Measurements from ENCODE around the gene FGF1. TPM values are rescaled to one million over a fixed set of nuclear protein-coding genes. Genes with fewer than 3 reads are reported as not detected.
A peak's percentile ranks its signal among the peaks of the same experiment; 100 is the strongest.

The FGF1 gene
- total and polyA plus RNA-seq, 2 of the 4 experiments (the other 2 are of a cell fraction), result 7.6 to 7.7 TPM

DNA sequence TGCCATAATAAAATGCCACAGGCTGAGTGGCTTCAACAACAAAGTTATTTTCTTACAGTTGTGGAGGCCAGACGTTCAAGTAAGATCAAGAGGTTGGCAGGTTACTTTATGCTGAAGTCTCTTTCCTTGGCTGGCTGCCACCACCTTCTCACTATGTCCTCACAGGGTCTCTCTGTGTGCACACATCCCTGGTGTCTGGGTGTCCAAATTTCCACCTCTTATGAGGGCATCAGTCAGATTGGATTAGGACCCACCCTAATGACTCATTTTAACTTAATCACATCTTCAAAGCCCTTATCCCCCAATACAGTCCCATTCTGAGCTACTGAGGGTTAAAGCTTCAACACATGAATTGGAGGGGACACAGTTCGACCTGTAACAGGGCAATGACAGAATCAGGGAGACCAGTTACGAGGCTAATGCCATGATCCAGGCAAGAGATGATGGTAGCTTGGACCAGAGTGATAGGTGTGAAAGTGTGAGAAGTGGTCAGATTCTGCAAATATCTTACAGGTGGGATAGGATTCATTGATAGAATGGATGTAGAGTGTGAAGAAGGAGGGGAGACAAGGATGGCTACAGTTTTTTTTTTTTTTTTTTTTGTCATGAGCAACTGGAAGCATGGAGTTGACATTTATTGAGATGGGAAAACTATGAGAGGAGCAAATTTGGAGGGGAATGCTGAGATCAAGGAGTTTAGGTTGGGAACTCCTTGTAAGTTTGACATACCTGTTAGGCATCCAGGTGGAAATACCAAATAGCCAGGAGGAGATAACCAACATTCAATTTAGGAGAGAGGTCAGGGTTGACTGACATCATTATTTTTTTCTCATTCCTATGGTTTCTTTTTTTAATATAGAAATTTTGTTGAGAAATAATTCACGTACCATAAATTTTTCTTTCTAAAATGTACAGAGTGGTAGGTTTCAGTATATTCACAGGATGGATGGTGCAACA is 39.6 kb upstream of the FGF1 start (continued):
- TF ChIP-seq, protein P1, sequence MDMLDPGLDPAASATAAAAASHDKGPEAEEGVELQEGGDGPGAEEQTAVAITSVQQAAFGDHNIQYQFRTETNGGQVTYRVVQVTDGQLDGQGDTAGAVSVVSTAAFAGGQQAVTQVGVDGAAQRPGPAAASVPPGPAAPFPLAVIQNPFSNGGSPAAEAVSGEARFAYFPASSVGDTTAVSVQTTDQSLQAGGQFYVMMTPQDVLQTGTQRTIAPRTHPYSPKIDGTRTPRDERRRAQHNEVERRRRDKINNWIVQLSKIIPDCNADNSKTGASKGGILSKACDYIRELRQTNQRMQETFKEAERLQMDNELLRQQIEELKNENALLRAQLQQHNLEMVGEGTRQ (IDR thresholded peaks at IDR 0.05; ENCODE audit: low read depth, low read length), result no peak

DNA sequence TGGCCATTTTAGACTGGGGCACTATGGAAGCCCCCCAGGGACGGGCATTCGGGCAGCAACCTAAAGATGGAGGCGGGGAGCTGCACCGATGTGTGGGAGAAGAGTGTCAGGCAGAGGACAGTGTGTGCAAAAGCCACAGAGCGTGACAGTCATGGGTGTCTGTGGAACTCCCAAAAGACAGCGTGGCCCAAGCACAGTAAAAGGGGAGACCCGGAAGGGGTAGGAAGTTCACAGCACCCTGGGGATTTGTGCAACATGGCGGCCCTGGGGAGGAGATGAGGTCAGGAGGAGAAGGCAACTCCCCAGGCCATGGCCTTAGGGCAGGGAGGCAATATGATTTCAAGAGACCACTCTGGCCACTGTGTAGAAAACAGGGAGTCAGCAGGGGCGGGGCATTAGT is 38.9 kb upstream of the FGF1 start:
- dilution Hi-C loops (cut with HindIII; ENCODE audit: low sequenced_read_pairs, unreplicated experiment), result loop anchor here (25.0 kb wide), 1 partner anchor 162 kb away; no protein-coding TSS in a partner anchor
- TF ChIP-seq POLR2A (IDR thresholded peaks at IDR 0.05; ENCODE audit: low read depth, low read length) (no peak), SMC3 (IDR thresholded peaks at IDR 0.05; ENCODE audit: low read depth, low read length) (no peak), CEBPB (IDR thresholded peaks at IDR 0.05; ENCODE audit: low read depth, low read length) (no peak), MXI1 (IDR thresholded peaks at IDR 0.05; ENCODE audit: borderline replicate concordance, low read depth, low read length) (no peak), RCOR1 (IDR thresholded peaks at IDR 0.05; ENCODE audit: insufficient replicate concordance, low read length) (no peak), RAD21 (IDR thresholded peaks at IDR 0.05; ENCODE audit: low read length) (no peak), NFE2L2 (IDR thresholded peaks at IDR 0.05; ENCODE audit: low read depth, low read length) (no peak), MAZ (IDR thresholded peaks at IDR 0.05; ENCODE audit: borderline replicate concordance, low read depth, low read length) (no peak), CHD1 (IDR thresholded peaks at IDR 0.05; ENCODE audit: low read depth, low read length) (no peak)
- TF ChIP-seq, protein P1 (IDR thresholded peaks at IDR 0.05; ENCODE audit: low read depth, low read length), result no peak
- TF ChIP-seq, protein P2, sequence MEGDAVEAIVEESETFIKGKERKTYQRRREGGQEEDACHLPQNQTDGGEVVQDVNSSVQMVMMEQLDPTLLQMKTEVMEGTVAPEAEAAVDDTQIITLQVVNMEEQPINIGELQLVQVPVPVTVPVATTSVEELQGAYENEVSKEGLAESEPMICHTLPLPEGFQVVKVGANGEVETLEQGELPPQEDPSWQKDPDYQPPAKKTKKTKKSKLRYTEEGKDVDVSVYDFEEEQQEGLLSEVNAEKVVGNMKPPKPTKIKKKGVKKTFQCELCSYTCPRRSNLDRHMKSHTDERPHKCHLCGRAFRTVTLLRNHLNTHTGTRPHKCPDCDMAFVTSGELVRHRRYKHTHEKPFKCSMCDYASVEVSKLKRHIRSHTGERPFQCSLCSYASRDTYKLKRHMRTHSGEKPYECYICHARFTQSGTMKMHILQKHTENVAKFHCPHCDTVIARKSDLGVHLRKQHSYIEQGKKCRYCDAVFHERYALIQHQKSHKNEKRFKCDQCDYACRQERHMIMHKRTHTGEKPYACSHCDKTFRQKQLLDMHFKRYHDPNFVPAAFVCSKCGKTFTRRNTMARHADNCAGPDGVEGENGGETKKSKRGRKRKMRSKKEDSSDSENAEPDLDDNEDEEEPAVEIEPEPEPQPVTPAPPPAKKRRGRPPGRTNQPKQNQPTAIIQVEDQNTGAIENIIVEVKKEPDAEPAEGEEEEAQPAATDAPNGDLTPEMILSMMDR (conservative IDR thresholded peaks at IDR 0.05; ENCODE audit: low read depth, low read length), result no peak

More for the DNA sequence above, 38.9 kb upstream of the FGF1 start:
- Histone ChIP-seq H4K8ac (ENCODE audit: low read depth in 2 of 2, low read length in 2 of 2) (no peak overlapping the region; a peak in 1 of 4 replicates), H3K56ac (ENCODE audit: extremely low read depth, insufficient read depth, low read length) (no peak overlapping the region), H3K4ac (ENCODE audit: low read depth, low read length) (peak overlapping the region; percentile 96), H2AFZ (replicated peaks; ENCODE audit: low read length, poor library complexity) (no peak overlapping the region), H3K36me3 (ENCODE audit: control insufficient read depth, insufficient read depth, low read length) (no peaks in the 10 kb centered on the region), H3K27me3 (ENCODE audit: control insufficient read depth, insufficient read depth, low read length) (0 out of 2 replicates have a peak, but pooled peaks cover under 1% of the 10 kb centered on the region), H3K14ac (replicated peaks; ENCODE audit: low read depth, low read length) (no peak overlapping the region), H2BK120ac (ENCODE audit: low read depth, low read length) (peak overlapping the region; percentile 95; the same call in 1 of the 2 replicates), H3K9me1 (ENCODE audit: insufficient read depth, low read length) (peaks cover 16% of the 10 kb centered on the region), H4K5ac (ENCODE audit: low read depth, low read length) (no peak overlapping the region), H2BK15ac (ENCODE audit: low read depth, low read length) (no peak overlapping the region; the same call in 2 of the 3 replicates), H3K4me3 (ENCODE audit: insufficient read depth, low read depth, low read length) (no peak overlapping the region), H4K20me1 (ENCODE audit: insufficient read depth, low read length) (no peaks in the 10 kb centered on the region), H2BK5ac (ENCODE audit: low read depth, low read length, poor library complexity, severe bottlenecking) (no peak overlapping the region), H3K4me1 (ENCODE audit: control insufficient read depth, insufficient read depth, low read length) (peaks cover 13% of the 10 kb centered on the region), H2AK9ac (replicated peaks; ENCODE audit: low read depth, low read length, poor library complexity) (no peak overlapping the region), H2AK5ac (ENCODE audit: low read depth, low read length) (peak overlapping the region; percentile 92; the same call in 1 of the 2 replicates), H4K91ac (ENCODE audit: insufficient read depth, low read depth, low read length) (peak overlapping the region; percentile 19), H3K23ac (ENCODE audit: low read depth, low read length) (no peak overlapping the region), H3K9ac (ENCODE audit: low read depth, low read length) (no peak overlapping the region), H3K27ac (ENCODE audit: insufficient read depth, low read length) (no peak overlapping the region), H3K18ac (ENCODE audit: low read depth, low read length) (no peak overlapping the region; the same call in 1 of the 2 replicates), H3K9me3 (ENCODE audit: control insufficient read depth, insufficient read depth, low read length) (no peaks in the 10 kb centered on the region), H3K4me2 (ENCODE audit: low read depth, low read length) (no peak overlapping the region), H2BK20ac (ENCODE audit: low read depth, low read length) (peak overlapping the region; percentile 98; the same call in 1 of the 2 replicates), H3K79me1 (ENCODE audit: low read depth in 1 of 2, low read length in 2 of 2) (0 out of 4 replicates have a peak, but pooled peaks cover 0 to 3% of the 10 kb centered on the region in 2 experiments)
- intact Hi-C loops (cut with micrococcal nuclease), result no loop called here
- CTCF ChIA-PET, result interaction anchor here (1.2 to 1.3 kb wide), 2 partner anchors 12 to 156 kb away, joined by 3 read pairs; no protein-coding TSS in a partner anchor
- ATAC-seq (ENCODE audit: low read depth), result no peak
- no peak for DNase-seq
- POLR2A ChIA-PET (ENCODE audit: unreplicated experiment), result no interaction called here
- in situ Hi-C loops (cut with MboI; ENCODE audit: low sequenced_read_pairs), result loop anchor here (5.0 kb wide), 1 partner anchor 147 kb away; no protein-coding TSS in a partner anchor
- no TSS peak for BruUV-seq (replicated peaks)
- WGBS, 2 experiments (ENCODE audit: extremely low coverage in 2 of 2, insufficient read length in 1 of 2), result 100% methylated on average over 6 of the region's 9 CpGs; no CpG with 5 or more reads in 1 of the 2 experiments
